ENCODE results near the gene PNPO.

DNA sequence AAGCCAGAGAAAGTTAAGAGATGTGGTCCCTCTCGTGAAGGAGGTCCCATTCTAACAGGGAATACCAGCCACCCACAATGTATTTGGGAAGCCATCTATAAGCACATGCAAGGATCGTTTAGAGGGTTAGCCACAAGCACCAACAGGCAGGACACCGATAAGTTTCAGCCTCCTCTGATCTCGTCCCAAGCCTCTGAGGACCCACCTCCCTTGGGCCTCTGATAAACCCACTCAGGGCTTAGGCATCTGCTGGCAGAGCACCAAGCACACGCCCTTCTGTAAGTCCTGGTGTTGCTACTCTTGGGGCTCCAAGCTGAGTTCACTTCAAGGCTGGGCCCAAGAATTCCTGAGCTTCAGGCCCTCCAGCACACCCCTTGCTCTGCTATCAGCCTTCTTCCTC, 5.4 kb upstream of the PNPO start:
- TF ChIP-seq EZH2phosphoT487 (IDR thresholded peaks at IDR 0.05; ENCODE audit: insufficient read depth, low read depth): no peak
- TF ChIP-seq EZH2 (IDR thresholded peaks at IDR 0.05; ENCODE audit: insufficient read depth, poor library complexity, severe bottlenecking): no peak
